ENCODE measurements around the gene EFCAB10. TPM values are rescaled to one million over a fixed set of nuclear protein-coding genes. Genes with fewer than 3 reads are reported as not detected.
A peak's percentile ranks its signal among the peaks of the same experiment; 100 is the strongest.

Gene EFCAB10
- total RNA-seq, 1 experiment from 2014 or later, result not detected

DNA sequence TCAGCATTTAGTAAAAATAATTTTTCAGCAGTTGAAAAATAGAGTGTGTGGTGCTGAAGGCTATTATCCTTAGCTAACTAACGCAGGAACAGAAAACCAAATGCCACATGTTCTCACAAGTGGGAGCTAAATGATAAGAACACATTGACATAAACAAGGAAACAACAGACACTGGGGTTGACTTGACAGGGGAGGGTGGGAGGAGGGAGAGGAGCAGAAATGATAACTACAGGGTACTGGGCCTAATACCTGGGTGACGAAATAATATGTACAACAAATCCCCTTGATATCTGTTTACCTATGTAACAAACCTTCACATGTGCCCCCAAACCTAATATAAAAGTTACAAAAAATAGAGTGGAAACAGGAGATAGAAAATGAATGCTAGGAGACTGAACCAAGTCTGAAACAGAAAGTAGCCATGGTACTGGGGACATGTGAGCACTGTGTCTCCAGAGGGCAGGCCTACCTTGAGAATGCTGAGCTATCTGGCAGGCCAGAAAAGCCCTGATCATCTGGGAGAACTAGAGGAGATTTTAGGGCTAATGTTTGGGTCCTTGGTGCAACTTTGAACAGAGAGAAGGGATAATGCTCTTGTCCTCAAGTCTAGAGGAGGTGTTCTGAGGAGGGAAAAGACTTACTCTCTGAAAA lies 4.7 kb upstream of the EFCAB10 start:
- Mint-ChIP-seq H3K36me3 (ENCODE audit: insufficient read depth, unreplicated experiment) (peaks cover 6% of the 10 kb centered on the region), H3K9me3 (ENCODE audit: low read depth, unreplicated experiment) (no peaks in the 10 kb centered on the region), H3K27ac (ENCODE audit: unreplicated experiment) (no peak overlapping the region), H3K4me3 (ENCODE audit: low read depth, unreplicated experiment) (no peak overlapping the region), H3K27me3 (ENCODE audit: unreplicated experiment) (no peaks in the 10 kb centered on the region), H3K4me1 (ENCODE audit: low read depth, unreplicated experiment) (no peaks in the 10 kb centered on the region)
- DNase-seq, result no peak
- intact Hi-C loops (cut with micrococcal nuclease; ENCODE audit: unreplicated experiment), result loop anchor here (5.0 kb wide), 2 partner anchors 54 to 664 kb away; partner anchors contain the start of gene RINT1
- no peak for TF ChIP-seq CTCF (IDR thresholded peaks at IDR 0.05; ENCODE audit: unreplicated experiment)
- BruUV-seq (replicated peaks), result no TSS peak
- CTCF ChIA-PET, result interaction anchor here (0.6 to 1.0 kb wide), 2 partner anchors 14 to 101 kb away, joined by 3 read pairs; no protein-coding TSS in a partner anchor

GRCh38 chr7:105584165-105584564 lies 2.9 kb upstream of the EFCAB10 start:
- DNase-seq, result no peak
- Mint-ChIP-seq H3K27ac (ENCODE audit: unreplicated experiment) (no peak overlapping the region), H3K4me3 (ENCODE audit: low read depth, unreplicated experiment) (no peak overlapping the region), H3K9me3 (ENCODE audit: low read depth, unreplicated experiment) (no peaks in the 10 kb centered on the region), H3K36me3 (ENCODE audit: insufficient read depth, unreplicated experiment) (peaks cover 6% of the 10 kb centered on the region), H3K4me1 (ENCODE audit: low read depth, unreplicated experiment) (no peaks in the 10 kb centered on the region), H3K27me3 (ENCODE audit: unreplicated experiment) (no peaks in the 10 kb centered on the region)
- no peak for TF ChIP-seq CTCF (IDR thresholded peaks at IDR 0.05; ENCODE audit: unreplicated experiment)
- BruUV-seq (replicated peaks), result no TSS peak
- intact Hi-C loops (cut with micrococcal nuclease; ENCODE audit: unreplicated experiment), result no loop called here
- CTCF ChIA-PET, result no interaction called here

GRCh38 chr7:105583061-105583460 lies 1.8 kb upstream of the EFCAB10 start:
- Mint-ChIP-seq H3K27me3 (ENCODE audit: unreplicated experiment) (no peaks in the 10 kb centered on the region), H3K4me3 (ENCODE audit: low read depth, unreplicated experiment) (no peak overlapping the region), H3K9me3 (ENCODE audit: low read depth, unreplicated experiment) (no peaks in the 10 kb centered on the region), H3K27ac (ENCODE audit: unreplicated experiment) (no peak overlapping the region), H3K36me3 (ENCODE audit: insufficient read depth, unreplicated experiment) (peaks cover 6% of the 10 kb centered on the region), H3K4me1 (ENCODE audit: low read depth, unreplicated experiment) (no peaks in the 10 kb centered on the region)
- TF ChIP-seq CTCF (IDR thresholded peaks at IDR 0.05; ENCODE audit: unreplicated experiment), result no peak
- intact Hi-C loops (cut with micrococcal nuclease; ENCODE audit: unreplicated experiment), result no loop called here
- no peak for DNase-seq
- BruUV-seq (replicated peaks), result no TSS peak
- CTCF ChIA-PET, result no interaction called here

GRCh38 chr7:105580022-105580740 lies 1.1 kb downstream of the EFCAB10 start:
- CTCF ChIA-PET, result no interaction called here
- peaks cover 6% of the 10 kb centered on the region for H3K36me3 Mint-ChIP-seq (ENCODE audit: insufficient read depth, unreplicated experiment)
- DNase-seq, result no peak

More at GRCh38 chr7:105580022-105580740, 1.1 kb downstream of the EFCAB10 start:
- H3K4me3 Mint-ChIP-seq (ENCODE audit: low read depth, unreplicated experiment), result peak overlapping the region; percentile 83
- BruUV-seq (replicated peaks), result no TSS peak
- TF ChIP-seq CTCF (IDR thresholded peaks at IDR 0.05; ENCODE audit: unreplicated experiment), result no peak
- no peak overlapping the region for H3K27ac Mint-ChIP-seq (ENCODE audit: unreplicated experiment)
- no peaks in the 10 kb centered on the region for H3K4me1 Mint-ChIP-seq (ENCODE audit: low read depth, unreplicated experiment)
- intact Hi-C loops (cut with micrococcal nuclease; ENCODE audit: unreplicated experiment), result no loop called here
- H3K9me3 Mint-ChIP-seq (ENCODE audit: low read depth, unreplicated experiment), result no peaks in the 10 kb centered on the region
- no peaks in the 10 kb centered on the region for H3K27me3 Mint-ChIP-seq (ENCODE audit: unreplicated experiment)

Measured in Calu3 (cell line).